NCI-H345 treated with DMSO at 0.1 percent for 48 hours (cell line): ENCODE data around the gene PRDM16.
A peak's percentile ranks its signal among the peaks of the same experiment; 100 is the strongest.

Experiments
- DNase-seq: peaks from one replicate; lab custom pipeline; 2025; ENCODE audit not compliant: unreplicated experiment; lab: John Stamatoyannopoulos, UW

The PRDM16 gene

GRCh38 chr1:3314491-3315381, 245.7 kb downstream of the PRDM16 start:
- DNase-seq, result no peak

- no peak for DNase-seq
Observed at GRCh38 chr1:3315399-3316339, 246.7 kb downstream of the PRDM16 start.

GRCh38 chr1:3316340-3316943, 247.4 kb downstream of the PRDM16 start:
- DNase-seq, result no peak

- DNase-seq, result no peak
Observed at GRCh38 chr1:3317456-3317855, 248.5 kb downstream of the PRDM16 start.

GRCh38 chr1:3318329-3318728, 249.3 kb downstream of the PRDM16 start:
- DNase-seq, result no peak

GRCh38 chr1:3319874-3320245, 250.9 kb downstream of the PRDM16 start:
- DNase-seq, result peak; percentile 49

- no peak for DNase-seq
Observed at GRCh38 chr1:3320246-3321152, 251.5 kb downstream of the PRDM16 start.

GRCh38 chr1:3321559-3322449, 252.8 kb downstream of the PRDM16 start:
- DNase-seq, result no peak

GRCh38 chr1:3322450-3323020, 253.5 kb downstream of the PRDM16 start:
- no peak for DNase-seq

GRCh38 chr1:3323021-3323795, 254.2 kb downstream of the PRDM16 start:
- no peak for DNase-seq

- DNase-seq, result no peak
Observed at GRCh38 chr1:3323796-3324703, 255.0 kb downstream of the PRDM16 start.

- no peak for DNase-seq
Observed at GRCh38 chr1:3324704-3325535, 255.9 kb downstream of the PRDM16 start.

- no peak for DNase-seq
Observed at GRCh38 chr1:3326516-3327388, 257.7 kb downstream of the PRDM16 start.

- no peak for DNase-seq
Observed at GRCh38 chr1:3327389-3327702, 258.3 kb downstream of the PRDM16 start.

GRCh38 chr1:3327936-3328590, 259.1 kb downstream of the PRDM16 start:
- DNase-seq, result no peak
